Ecto neural progenitor cell (in vitro differentiated cells): ENCODE measurements around the gene RAD51C.
"Not testable (repeated sequence)": the region's sequence is repeated elsewhere in the genome, so short reads cannot be mapped to it uniquely, and the experiment has no call there.

Experiments used
- DNase-seq: peaks from one replicate; pipeline ENCODE4 v3.0.0-alpha.2; 2018; ENCODE audit warnings: low spot score

The RAD51C gene

GRCh38 chr17:58692239-58693055, at the start of gene RAD51C:
Gene RAD51C (plus strand): TSS chr17:58692602. CDS start chr17:58692644, 42 bp downstream.
- DNase-seq, result peak; percentile 78

- DNase-seq, result no peak
These were observed 49.3 kb upstream of the RAD51C start for GRCh38 chr17:58643147-58643546.

GRCh38 chr17:58648236-58648635, 44.2 kb upstream of the RAD51C start:
- no peak for DNase-seq

GRCh38 chr17:58657962-58658803, 34.2 kb upstream of the RAD51C start:
- DNase-seq, result not testable (repeated sequence)

GRCh38 chr17:58658804-58659713, 33.3 kb upstream of the RAD51C start:
- DNase-seq, result peak; percentile 88

- not testable (repeated sequence) for DNase-seq
These were observed 32.7 kb upstream of the RAD51C start for GRCh38 chr17:58659714-58660084.

GRCh38 chr17:58660621-58661020, 31.8 kb upstream of the RAD51C start:
- no peak for DNase-seq

DNA sequence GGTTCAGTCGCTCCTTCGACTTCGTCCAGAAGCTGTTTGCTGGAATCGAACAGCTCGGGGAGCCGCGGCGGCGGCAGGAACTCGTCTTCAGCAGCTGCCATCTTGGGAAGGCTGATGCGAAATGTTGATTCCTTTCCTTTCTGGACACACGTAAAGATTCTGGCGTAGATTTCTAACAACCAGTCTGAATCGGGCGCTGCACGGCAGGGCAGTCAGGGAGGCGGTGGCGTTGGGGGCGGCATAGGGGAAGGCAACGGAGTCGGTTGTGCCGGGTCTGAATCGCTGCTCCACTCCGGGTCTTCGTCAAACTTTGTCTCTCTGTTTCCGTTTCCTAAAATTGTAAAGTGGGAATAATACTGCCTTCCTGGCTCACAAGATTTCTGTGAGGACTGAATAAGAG, 30.9 kb upstream of the RAD51C start:
- DNase-seq, result no peak

DNA sequence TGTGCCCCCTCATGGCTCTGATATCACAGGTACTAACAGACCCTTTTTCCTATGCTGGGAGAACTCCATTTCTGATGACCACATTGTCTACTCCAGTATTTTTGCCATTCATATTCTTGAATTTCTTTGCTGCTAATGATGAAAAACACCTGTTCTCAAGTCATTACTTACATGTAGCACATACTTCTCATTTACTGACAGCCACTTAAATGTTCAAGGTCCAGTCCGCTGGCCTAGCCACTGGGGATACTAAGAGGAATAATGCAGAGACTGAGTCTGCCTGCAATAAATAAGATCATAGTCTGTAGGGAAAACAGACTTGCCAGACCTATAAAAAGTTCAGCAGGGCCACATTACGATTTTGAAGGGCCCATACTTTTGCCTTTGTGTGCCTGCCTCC, 28.1 kb upstream of the RAD51C start:
- no peak for DNase-seq

DNA sequence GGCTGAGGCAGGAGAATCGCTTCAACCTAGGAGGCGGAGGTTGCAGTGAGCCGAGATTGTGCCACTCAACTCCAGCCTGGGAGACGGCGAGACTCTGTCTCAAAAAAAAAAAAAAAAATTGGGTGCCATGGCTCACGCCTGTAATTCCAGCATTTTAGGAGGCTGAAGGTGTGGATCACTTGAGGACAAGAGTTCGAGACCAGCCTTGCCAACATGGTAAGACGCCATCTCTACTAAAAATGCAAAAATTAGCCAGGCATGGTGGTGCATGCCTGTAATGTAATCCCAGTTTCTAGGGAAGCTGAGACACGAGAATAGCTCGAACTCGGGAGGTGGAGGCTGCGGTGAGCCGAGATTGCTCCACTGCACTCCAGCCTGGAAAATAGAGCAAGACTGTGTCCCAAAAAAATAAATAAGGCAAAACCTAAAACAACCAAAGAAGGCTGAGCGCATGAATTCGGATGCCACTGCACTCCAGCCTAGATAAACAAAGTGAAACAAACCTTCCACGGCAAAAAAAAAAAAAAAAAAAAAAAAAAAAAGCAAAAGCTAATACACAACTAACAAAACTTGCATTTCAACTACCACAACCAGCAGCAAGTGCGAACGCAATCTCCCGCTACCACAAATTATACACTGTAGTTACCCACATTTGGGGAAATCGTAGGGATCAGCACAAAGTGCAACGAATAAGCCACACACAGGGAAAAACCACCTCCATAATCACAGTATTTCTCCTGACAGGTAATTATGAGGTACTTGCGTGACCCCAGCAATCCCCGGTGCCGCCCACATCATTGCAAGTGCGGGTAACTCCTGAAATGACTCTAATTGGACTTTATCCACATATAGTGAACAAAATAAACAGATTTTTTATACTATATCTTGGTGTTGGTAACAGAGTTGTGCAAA, 26.2 kb upstream of the RAD51C start:
- DNase-seq, result no peak

DNA sequence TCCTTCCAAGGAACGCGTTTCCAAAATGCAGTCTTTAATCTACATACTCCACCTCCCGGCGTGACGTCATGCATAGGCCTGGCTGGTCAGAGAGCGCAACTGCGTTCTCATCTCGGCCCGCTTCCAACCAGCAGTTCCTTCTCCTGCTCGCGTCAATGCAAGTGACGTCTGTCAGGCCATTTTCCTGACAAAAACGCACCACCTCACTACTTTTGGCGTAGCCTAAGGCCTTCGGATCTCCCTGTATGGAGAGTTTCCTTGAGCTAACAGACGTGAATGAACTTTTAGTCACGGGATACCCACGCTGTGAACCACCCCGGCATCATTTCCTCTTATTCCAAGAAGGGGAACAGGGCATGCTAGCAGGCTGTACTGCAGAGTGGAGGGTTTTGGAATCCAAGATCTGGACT, 25.5 kb upstream of the RAD51C start:
- no peak for DNase-seq

DNA sequence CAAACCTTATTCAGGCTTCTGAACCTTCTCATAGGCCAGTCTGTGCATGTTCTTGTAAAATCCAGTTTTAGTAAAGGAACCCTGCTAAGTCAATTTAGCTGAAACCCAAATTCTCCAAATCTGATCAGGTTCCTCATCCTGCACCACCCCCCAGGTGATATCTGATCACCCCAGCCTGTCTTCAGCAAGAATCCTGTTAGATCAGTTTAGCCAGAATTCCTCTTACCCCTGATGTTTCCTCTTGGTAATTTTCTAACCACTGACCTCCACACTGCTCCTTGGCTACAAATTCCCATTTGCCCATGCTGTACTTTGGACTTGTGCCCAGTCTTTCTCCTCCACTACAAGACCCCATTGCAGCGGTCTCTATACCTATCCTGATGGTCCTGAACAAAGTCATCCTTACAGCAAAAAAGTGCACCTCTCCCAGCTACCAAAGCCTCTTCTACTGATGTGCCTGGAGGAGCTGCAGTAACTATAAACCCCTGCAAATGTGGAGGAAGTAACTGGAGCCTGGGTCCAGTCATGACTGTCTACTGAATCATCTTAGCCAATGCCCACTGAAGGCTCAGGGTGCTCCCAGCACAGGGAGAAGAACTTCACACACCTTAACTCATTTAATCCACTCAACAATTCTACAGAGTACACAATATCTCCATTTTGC, 24.3 kb upstream of the RAD51C start:
- DNase-seq, result no peak

GRCh38 chr17:58668598-58668935, 23.8 kb upstream of the RAD51C start:
- DNase-seq, result no peak

DNA sequence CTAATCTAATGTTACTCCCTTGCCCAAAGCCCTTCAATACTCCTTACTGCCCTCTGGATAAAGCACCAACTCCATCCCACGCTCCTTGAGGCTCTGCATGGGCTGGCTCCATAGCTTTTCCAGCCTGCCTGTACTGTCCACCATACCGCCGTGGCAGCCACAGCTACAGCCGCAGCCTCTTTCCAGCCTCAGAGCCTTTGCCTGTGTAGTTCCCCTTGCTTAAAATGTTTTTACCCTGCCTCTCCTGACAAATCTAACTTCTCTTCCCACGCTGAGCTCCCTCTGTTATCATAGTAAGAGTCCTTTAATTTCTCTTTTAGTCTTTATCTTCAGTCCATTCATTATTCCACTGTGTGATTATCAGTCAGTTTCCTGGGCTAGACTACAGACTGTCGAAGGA, 22.5 kb upstream of the RAD51C start:
- no peak for DNase-seq

DNA sequence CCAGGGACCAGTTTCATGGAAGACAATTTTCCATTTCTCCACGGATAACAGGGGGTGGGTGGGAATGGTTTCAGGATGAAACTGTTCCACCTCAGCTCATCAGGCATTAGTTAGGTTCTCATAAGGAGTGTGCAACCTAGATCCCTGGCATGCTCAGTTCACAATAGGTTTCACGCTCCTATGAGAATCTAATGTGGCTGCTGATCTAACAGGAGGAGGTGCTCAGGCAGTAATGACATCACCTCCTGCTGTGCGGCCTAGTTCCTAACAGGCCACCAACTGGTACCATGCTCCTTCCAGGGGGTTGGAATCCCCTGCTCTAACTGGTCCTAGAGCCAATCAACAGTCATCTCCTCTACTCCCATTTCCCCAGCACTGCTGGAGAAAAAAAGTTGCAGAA, 20.4 kb upstream of the RAD51C start:
- no peak for DNase-seq

- no peak for DNase-seq
These were observed 15.1 kb upstream of the RAD51C start for GRCh38 chr17:58677194-58677880.

DNA sequence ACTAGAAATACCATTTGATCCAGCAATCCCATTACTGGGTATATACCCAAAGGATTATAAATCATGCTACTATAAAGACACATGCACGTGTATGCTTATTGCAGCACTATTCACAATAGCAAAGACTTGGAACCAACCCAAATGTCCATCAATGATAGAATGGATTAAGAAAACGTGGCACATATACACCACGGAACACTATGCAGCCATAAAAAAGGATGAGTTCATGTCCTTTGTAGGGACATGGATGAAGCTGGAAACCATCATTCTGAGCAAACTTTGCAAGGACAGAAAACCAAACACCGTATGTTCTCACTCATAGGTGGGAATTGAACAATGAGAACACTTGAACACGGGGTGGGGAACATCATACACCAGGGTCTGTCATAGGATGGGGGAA, 14.1 kb upstream of the RAD51C start:
- not testable (repeated sequence) for DNase-seq

GRCh38 chr17:58679263-58680037, 13.0 kb upstream of the RAD51C start:
- DNase-seq, result no peak

DNA sequence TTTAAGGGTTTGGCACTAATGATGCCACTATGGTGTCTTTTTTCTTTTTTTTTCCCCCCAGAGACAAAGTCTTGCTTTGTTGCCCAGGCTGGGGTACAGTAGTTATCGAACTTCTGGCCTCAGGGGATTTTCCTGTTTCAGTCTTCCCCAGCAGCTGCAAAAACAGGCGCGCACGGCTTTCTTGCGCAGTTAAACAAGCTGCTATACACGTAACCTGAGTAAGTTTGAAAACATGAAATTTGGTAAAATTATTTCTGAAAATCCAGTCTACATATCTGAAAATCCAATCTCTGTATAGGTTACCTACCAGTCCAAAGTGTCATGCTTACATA, 12.4 kb upstream of the RAD51C start:
- no peak for DNase-seq
